Measurements from ENCODE around the gene PDE1C. TPM values are rescaled to one million over a fixed set of nuclear protein-coding genes. Genes with fewer than 3 reads are reported as not detected.

The PDE1C gene
- total and polyA plus RNA-seq, 4 experiments from 2014 or later: not detected

DNA sequence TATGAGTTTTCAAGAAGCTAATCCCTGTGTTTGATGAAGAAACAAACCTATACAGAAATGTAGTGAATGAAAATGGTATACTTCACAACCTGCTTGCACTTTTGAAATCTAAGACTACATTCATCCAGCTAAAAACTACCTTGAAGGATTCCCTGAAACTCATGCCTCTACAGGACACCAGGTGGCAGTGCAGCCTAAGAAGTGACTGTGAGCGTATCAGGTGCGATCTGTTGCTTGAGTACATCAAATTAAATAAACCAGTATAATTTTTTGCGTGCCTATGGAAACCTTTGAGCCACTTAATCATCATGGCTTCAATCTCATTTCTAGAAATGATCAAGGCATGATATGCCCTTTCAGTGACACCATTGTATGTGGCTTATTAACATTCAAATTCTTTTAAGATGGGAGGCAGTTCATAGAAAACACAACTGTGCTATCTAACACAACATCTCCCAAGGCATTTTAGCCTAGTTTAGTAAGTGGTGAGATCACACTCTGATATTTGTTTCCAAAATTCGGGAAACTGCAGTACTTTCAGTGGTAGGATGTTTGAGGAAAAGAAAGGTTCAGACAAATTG, 325.8 kb downstream of the PDE1C start:
- Histone ChIP-seq H3K9me3 (ENCODE audit: control insufficient read depth in 1 of 2, low read length in 2 of 2) (no peaks in the 10 kb centered on the region), H3K27me3 (ENCODE audit: insufficient read depth, low read length) (no peaks in the 10 kb centered on the region), H3K4me3 (ENCODE audit: low read length in 2 of 2) (no peak overlapping the region), H3K27ac (ENCODE audit: low read depth, low read length) (no peak overlapping the region), H3K4me1 (ENCODE audit: insufficient read depth, low read length) (no peaks in the 10 kb centered on the region), H3K36me3 (ENCODE audit: insufficient read depth, low read length) (no peaks in the 10 kb centered on the region)
- no peaks in the 10 kb centered on the region for H3K36me3 Mint-ChIP-seq
- H3K4me3 Mint-ChIP-seq: no peak overlapping the region
- ChIA-PET CTCF (ENCODE audit: partially characterized antibody) (no interaction called here), POLR2A (ENCODE audit: partially characterized antibody) (no interaction called here)
- peaks cover 0 to 2% of the 10 kb centered on the region in 2 donors for H3K27me3 Mint-ChIP-seq
- no peaks in the 10 kb centered on the region for H3K4me1 Mint-ChIP-seq
- no peak for DNase-seq
- H3K9me3 Mint-ChIP-seq: peaks cover 0 to 6% (median 1%) of the 10 kb centered on the region in 8 donors
- no peak overlapping the region for H3K27ac Mint-ChIP-seq
- intact Hi-C loops (cut with micrococcal nuclease): no loop called here

DNA sequence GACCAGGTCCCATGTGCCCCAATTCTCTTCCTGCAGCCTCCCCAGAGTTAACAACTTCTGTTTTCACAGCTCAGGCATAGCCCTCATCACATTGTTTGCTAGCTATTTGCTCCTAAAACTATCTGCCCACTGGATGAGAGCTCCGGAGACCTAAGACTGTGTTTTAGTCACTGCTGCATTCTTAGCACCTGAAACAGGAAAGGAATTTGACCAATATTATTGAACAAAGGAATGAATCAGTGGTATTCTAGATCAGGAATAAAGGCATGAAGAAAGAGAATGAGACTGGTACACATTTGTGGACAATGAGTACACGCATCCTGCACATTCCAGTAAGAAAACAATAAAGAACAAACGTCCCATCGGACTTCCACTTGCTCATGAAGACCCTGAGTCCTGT, 328.4 kb downstream of the PDE1C start:
- Histone ChIP-seq H3K9me3 (ENCODE audit: control insufficient read depth in 1 of 2, low read length in 2 of 2) (no peaks in the 10 kb centered on the region), H3K36me3 (ENCODE audit: insufficient read depth, low read length) (no peaks in the 10 kb centered on the region), H3K27ac (ENCODE audit: low read depth, low read length) (no peak overlapping the region), H3K27me3 (ENCODE audit: insufficient read depth, low read length) (no peaks in the 10 kb centered on the region), H3K4me3 (ENCODE audit: low read length in 2 of 2) (no peak overlapping the region), H3K4me1 (ENCODE audit: insufficient read depth, low read length) (no peaks in the 10 kb centered on the region)
- peaks cover 0 to 3% (median 0%) of the 10 kb centered on the region in 8 donors for H3K9me3 Mint-ChIP-seq
- no peaks in the 10 kb centered on the region for H3K4me1 Mint-ChIP-seq
- peaks cover 0 to 2% of the 10 kb centered on the region in 2 donors for H3K27me3 Mint-ChIP-seq
- no peak overlapping the region for H3K27ac Mint-ChIP-seq
- no peak overlapping the region for H3K4me3 Mint-ChIP-seq
- intact Hi-C loops (cut with micrococcal nuclease): no loop called here
- ChIA-PET POLR2A (ENCODE audit: partially characterized antibody) (no interaction called here), CTCF (ENCODE audit: partially characterized antibody) (interaction anchor here (1.0 kb wide), 1 partner anchor 9 kb away, joined by 3 read pairs; no protein-coding TSS in a partner anchor)
- no peak for DNase-seq
- H3K36me3 Mint-ChIP-seq: no peaks in the 10 kb centered on the region

DNA sequence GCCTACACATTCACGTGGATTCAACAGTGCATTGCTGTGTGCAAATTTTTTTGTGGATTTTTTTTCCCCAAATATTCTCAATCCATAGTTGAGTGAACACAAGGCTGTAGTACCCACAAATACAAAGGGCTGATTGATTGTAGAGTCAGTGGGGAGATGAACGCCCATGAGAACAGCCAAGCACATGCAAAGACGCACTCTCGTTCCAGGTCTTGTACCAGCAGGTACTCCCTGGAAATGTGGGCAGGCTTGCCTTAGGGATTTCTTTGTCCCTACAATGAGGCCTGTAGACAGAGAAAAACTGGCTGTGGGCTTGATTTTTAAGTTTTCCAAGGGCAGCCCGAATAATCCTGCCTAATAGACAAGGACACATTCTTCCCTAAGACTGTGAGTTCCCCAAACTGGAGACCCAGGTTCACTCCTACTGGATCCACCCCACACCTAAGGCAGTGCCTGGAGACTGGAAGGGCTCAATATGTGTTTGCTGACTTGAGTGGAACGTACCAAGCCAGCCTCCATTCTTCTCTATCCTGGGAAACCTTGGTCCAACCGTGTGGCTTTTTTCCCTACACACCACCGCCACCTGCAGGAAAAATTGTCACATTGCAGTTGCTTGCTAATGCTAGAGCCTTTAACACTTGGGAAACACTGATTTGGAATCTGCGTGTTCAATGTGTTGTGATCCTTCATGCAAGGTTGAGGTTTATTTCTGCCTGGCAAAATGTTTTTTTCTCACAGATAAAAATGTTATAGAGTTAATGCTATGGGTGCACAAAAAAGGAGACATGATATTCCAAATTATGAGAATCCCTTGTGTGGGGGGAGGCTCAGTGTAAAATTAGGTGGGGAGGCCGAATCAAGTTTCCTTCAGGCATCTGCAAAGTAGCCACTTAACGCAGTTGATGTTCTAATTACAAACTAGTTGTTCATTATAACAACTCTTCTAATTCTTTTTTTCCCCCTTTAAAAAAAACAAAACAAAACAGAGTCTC, 333.9 kb downstream of the PDE1C start:
- ChIA-PET POLR2A (ENCODE audit: partially characterized antibody) (no interaction called here), CTCF (ENCODE audit: partially characterized antibody) (no interaction called here)
- no peak overlapping the region for H3K27ac Mint-ChIP-seq
- intact Hi-C loops (cut with micrococcal nuclease): no loop called here
- no peak for DNase-seq
- Histone ChIP-seq H3K4me3 (ENCODE audit: low read length in 2 of 2) (no peak overlapping the region), H3K4me1 (ENCODE audit: insufficient read depth, low read length) (no peaks in the 10 kb centered on the region), H3K27me3 (ENCODE audit: insufficient read depth, low read length) (no peaks in the 10 kb centered on the region), H3K9me3 (ENCODE audit: control insufficient read depth in 1 of 2, low read length in 2 of 2) (no peaks in the 10 kb centered on the region), H3K36me3 (ENCODE audit: insufficient read depth, low read length) (no peaks in the 10 kb centered on the region), H3K27ac (ENCODE audit: low read depth, low read length) (no peak overlapping the region)
- H3K36me3 Mint-ChIP-seq: no peaks in the 10 kb centered on the region
- H3K27me3 Mint-ChIP-seq: no peaks in the 10 kb centered on the region
- no peaks in the 10 kb centered on the region for H3K4me1 Mint-ChIP-seq
- no peak overlapping the region for H3K4me3 Mint-ChIP-seq
- H3K9me3 Mint-ChIP-seq: peaks cover 0 to 5% (median 0%) of the 10 kb centered on the region in 8 donors

DNA sequence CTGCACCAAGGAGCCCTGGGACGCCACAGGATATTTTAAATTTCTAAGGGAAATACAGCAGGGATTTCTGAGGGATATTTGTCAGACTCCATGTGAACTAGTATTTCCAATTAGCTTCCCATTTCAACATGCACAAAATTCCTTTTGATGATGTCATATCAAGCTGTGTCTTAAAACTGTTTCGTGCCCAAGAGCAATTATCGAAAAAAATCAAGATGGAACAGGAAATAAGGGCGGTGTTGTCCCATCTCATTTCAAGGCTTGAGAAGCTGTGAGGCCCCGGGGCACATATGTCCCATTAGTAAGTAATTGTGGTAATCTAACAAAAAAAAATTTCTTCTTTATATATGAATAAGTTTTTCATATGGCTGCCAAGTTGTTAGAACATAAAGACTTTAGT, 335.8 kb downstream of the PDE1C start:
- H3K36me3 Mint-ChIP-seq: no peaks in the 10 kb centered on the region
- Histone ChIP-seq H3K27me3 (ENCODE audit: insufficient read depth, low read length) (no peaks in the 10 kb centered on the region), H3K36me3 (ENCODE audit: insufficient read depth, low read length) (no peaks in the 10 kb centered on the region), H3K9me3 (ENCODE audit: control insufficient read depth in 1 of 2, low read length in 2 of 2) (no peaks in the 10 kb centered on the region), H3K27ac (ENCODE audit: low read depth, low read length) (no peak overlapping the region), H3K4me1 (ENCODE audit: insufficient read depth, low read length) (no peaks in the 10 kb centered on the region), H3K4me3 (ENCODE audit: low read length in 2 of 2) (no peak overlapping the region)
- H3K9me3 Mint-ChIP-seq: peaks cover 0 to 10% (median 3%) of the 10 kb centered on the region in 8 donors
- H3K4me3 Mint-ChIP-seq: no peak overlapping the region
- ChIA-PET POLR2A (ENCODE audit: partially characterized antibody) (no interaction called here), CTCF (ENCODE audit: partially characterized antibody) (no interaction called here)
- H3K27me3 Mint-ChIP-seq: peaks cover 0 to 1% of the 10 kb centered on the region in 2 donors
- no peak for DNase-seq
- H3K27ac Mint-ChIP-seq: no peak overlapping the region
- H3K4me1 Mint-ChIP-seq: no peaks in the 10 kb centered on the region
- intact Hi-C loops (cut with micrococcal nuclease): no loop called here

DNA sequence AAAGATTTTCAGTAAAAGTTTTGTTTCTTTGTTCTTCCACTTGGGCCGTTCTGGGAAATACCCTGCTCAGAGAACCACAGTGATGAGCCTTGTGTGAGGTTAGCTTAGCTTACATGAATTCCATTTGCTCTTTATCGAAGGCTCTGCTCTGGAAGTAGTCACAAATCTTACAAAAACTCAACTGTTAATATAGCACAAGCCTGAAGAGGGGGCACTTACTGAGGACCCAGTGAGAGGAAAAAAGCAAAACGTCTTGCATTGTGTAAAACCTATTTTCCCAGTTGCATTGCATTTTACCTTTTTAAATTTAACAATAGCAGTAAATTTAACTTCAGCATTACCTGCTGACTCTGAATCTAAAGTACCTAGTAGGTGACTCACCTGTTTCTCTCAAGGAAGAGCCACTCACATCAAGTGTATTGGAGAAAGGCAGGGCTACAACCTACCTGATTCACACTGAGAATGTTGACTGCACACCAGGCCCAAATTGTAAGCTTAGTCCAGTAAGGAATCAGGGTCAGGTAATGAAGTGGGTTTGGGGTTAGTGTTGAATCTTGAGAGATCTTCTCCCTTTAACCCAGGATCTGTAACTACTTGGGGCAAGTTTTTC, 340.9 kb downstream of the PDE1C start:
- H3K4me1 ChIP-seq (ENCODE audit: insufficient read depth, low read length): no peaks in the 10 kb centered on the region
- no peak overlapping the region for H3K27ac Mint-ChIP-seq
- H3K4me1 Mint-ChIP-seq: no peaks in the 10 kb centered on the region
- H3K36me3 ChIP-seq (ENCODE audit: insufficient read depth, low read length): no peaks in the 10 kb centered on the region
- H3K27me3 Mint-ChIP-seq: peaks cover 0 to 1% of the 10 kb centered on the region in 2 donors
- no peak overlapping the region for H3K4me3 Mint-ChIP-seq
- DNase-seq: no peak
- ChIA-PET POLR2A (ENCODE audit: partially characterized antibody) (no interaction called here), CTCF (ENCODE audit: partially characterized antibody) (no interaction called here)
- no peak overlapping the region for H3K27ac ChIP-seq (ENCODE audit: low read depth, low read length)
- intact Hi-C loops (cut with micrococcal nuclease): no loop called here
- no peaks in the 10 kb centered on the region for H3K27me3 ChIP-seq (ENCODE audit: insufficient read depth, low read length)
- H3K9me3 Mint-ChIP-seq: peaks cover 0 to 10% (median 1%) of the 10 kb centered on the region in 8 donors
- H3K9me3 ChIP-seq (ENCODE audit: control insufficient read depth in 1 of 2, low read length in 2 of 2): no peaks in the 10 kb centered on the region
- no peak overlapping the region for H3K4me3 ChIP-seq (ENCODE audit: low read length in 2 of 2)
- no peaks in the 10 kb centered on the region for H3K36me3 Mint-ChIP-seq

DNA sequence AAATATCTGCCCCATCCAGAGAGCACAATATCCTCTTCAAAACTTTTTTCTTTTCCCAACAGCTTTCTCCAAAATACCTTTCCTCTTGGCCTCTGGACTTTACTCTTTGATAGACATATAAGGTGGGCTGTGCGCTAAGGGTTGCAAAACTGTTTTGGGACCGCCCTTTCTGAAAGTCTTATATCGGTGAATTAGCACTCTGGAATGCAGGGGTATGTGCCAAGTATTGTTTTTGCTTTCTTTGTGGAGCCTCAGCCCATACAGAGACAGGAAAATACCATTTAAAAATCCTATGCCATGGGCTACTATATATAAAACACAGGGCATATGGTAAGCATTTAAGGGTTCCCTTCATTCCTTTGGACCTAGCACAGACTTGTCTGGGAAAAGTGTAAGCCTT, 345.5 kb downstream of the PDE1C start:
- Mint-ChIP-seq H3K4me1 (no peaks in the 10 kb centered on the region), H3K27me3 (no peaks in the 10 kb centered on the region), H3K4me3 (no peak overlapping the region), H3K36me3 (no peaks in the 10 kb centered on the region), H3K9me3 (peaks cover 0 to 10% (median 0%) of the 10 kb centered on the region in 8 donors), H3K27ac (no peak overlapping the region)
- POLR2A ChIA-PET (ENCODE audit: partially characterized antibody): no interaction called here
- no peaks in the 10 kb centered on the region for H3K36me3 ChIP-seq (ENCODE audit: insufficient read depth, low read length)
- no peaks in the 10 kb centered on the region for H3K9me3 ChIP-seq (ENCODE audit: control insufficient read depth in 1 of 2, low read length in 2 of 2)
- H3K27me3 ChIP-seq (ENCODE audit: insufficient read depth, low read length): no peaks in the 10 kb centered on the region
- no peak overlapping the region for H3K4me3 ChIP-seq (ENCODE audit: low read length in 2 of 2)
- DNase-seq: no peak
- no peak overlapping the region for H3K27ac ChIP-seq (ENCODE audit: low read depth, low read length)
- CTCF ChIA-PET (ENCODE audit: partially characterized antibody): no interaction called here
- H3K4me1 ChIP-seq (ENCODE audit: insufficient read depth, low read length): no peaks in the 10 kb centered on the region
- intact Hi-C loops (cut with micrococcal nuclease): no loop called here

DNA sequence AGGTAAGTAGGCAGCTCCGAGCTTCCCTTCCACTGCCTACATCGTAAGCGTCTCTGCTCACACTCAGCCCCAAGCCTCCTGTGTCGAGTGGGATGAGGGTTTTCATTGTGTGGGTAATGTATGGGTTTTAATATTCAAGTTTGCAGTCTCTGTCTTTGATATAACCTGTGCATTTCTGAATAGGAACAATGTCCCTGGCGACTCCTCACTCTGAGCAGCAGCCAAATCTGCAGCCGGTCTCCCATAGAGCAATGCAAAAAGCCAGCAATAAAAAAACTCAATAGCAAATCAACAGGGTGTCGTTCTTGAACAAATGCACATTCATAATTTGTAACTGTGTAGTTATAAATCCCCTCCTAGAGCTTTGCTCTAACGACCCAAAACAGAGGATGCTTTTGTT, 349.8 kb downstream of the PDE1C start:
- DNase-seq: no peak
- H3K4me1 Mint-ChIP-seq: no peaks in the 10 kb centered on the region
- no peak overlapping the region for H3K27ac Mint-ChIP-seq
- H3K4me3 ChIP-seq (ENCODE audit: low read length in 2 of 2): no peak overlapping the region
- H3K27me3 Mint-ChIP-seq: no peaks in the 10 kb centered on the region
- POLR2A ChIA-PET (ENCODE audit: partially characterized antibody): no interaction called here
- H3K36me3 ChIP-seq (ENCODE audit: insufficient read depth, low read length): no peaks in the 10 kb centered on the region
- no peaks in the 10 kb centered on the region for H3K9me3 ChIP-seq (ENCODE audit: control insufficient read depth in 1 of 2, low read length in 2 of 2)
- H3K4me1 ChIP-seq (ENCODE audit: insufficient read depth, low read length): no peaks in the 10 kb centered on the region
- CTCF ChIA-PET (ENCODE audit: partially characterized antibody): no interaction called here
- H3K36me3 Mint-ChIP-seq: no peaks in the 10 kb centered on the region
- no peaks in the 10 kb centered on the region for H3K27me3 ChIP-seq (ENCODE audit: insufficient read depth, low read length)
- H3K9me3 Mint-ChIP-seq: peaks cover 0 to 7% (median 1%) of the 10 kb centered on the region in 8 donors
- no peak overlapping the region for H3K4me3 Mint-ChIP-seq
- no peak overlapping the region for H3K27ac ChIP-seq (ENCODE audit: low read depth, low read length)
- intact Hi-C loops (cut with micrococcal nuclease): no loop called here
